GM19239 (cell line): ENCODE measurements around the gene ESAM.

Experiments used
- DNase-seq: peaks from one replicate; pipeline ENCODE4 v3.0.0; 2011; ENCODE audit warnings: low spot score; ENCODE audit not compliant: insufficient read length
- FAIRE-seq: peaks from 2 replicates; lab custom pipeline; 2011; peaks lifted over from hg19 to GRCh38; lab: Jason Lieb, UNC

The ESAM gene

DNA sequence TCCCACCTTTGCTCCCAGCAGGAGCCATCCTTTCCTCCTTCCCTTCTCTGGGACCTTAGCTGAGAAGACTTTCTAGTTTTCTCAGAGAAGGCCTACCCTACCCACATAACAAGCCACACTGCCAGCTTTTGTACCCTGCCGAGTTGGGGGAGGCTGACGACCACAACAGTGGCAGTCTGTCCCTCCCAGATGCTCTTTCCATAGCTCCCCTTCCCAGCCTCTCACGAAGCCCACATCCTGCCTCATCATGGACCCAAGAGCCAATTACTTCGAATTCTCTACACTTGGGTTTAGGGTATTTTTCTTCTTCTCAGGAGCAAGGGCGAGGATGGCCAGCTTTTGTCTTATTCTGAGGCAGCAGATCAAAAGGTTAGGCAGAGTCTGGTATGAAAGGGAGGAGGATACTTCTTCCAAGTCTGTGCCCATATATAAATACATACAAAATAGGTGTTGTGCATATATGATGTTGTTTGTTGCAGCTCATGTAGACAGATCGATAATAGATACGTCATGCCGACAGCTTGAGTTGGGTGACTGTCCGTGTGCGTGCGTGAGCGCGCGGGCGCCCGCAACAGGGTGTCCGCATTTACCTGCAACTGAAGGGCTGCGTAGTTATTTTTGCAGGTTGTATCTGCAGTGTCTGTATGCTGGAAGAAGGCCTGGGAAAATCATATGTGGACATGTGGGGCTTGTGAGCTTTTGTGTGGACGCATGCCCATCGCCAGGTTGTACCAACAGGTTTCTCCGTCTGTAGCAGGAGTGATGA, 23.2 kb downstream of the ESAM start:
- DNase-seq (no peak), FAIRE-seq (no peak)

DNA sequence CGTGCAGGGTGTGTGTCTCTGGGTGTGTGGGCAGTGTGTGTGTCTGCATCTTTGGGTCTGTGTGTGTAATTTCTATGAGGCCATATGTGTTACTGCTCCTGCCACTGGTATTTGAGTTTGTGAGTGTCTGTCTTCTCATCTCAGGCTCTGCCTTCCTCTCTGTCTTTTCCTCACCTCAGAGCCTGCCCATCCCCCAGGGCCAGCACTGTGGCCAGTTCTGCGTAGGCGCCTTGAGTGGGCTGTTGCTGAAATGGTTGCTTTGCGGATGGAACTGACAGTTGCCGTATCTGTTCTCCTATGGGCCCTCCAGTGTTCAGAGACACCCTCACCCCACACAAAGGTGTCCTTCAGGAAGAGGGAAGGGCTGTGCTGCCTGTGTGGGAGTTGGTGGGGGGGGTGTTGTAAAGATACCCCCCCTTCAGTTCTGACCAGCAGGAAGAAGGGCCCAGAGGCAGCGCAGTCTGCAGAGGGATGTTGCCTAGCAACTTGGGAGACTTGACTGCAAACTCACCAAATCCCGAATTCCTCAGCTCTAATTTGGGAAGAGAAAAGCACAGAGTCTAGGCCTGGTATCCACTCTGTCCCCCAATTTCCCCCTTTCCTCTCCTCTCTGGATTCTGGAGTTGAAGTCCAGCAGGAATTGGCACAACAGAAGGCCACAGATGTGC, 24.3 kb downstream of the ESAM start:
- FAIRE-seq: no peak
- no peak for DNase-seq

DNA sequence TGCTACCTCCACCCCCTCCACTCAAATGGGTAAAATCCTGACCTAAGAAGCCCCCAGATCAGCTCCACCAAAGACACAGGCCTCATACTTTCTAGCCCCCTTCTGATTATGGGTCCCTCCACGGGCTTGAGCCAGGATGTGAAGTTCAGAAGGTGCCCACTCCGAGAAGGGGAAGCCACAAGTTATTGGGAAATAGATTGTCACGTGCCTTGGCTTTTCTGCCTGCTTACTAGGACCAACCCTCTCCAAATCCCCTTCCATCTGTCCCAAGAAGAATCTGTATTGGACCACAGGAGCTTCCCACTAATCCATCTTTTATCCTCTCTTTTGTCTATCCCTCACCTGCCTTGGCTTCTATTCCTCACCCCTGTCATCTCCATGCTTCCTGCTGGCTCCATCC, 25.4 kb downstream of the ESAM start:
- no peak for DNase-seq
- no peak for FAIRE-seq

DNA sequence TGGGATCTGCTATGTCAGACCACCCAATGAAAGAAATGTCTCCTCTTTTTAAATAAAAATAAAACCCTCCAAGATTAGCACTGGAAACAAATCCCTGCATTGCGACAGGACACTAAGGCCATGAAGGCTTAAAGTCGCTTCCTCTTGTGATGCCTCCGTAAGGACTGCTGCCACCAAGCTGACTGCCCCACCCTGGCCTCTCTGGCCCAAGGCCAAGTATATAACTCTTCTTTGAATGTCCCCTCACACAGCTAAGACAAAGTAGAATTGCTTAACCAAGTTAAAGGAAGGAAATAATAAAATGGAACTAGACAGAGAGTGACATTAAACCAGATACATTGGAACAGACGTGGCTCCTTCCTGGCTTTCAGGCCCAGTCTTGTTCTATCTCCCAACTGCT, 29.9 kb downstream of the ESAM start:
- no peak for FAIRE-seq

DNA sequence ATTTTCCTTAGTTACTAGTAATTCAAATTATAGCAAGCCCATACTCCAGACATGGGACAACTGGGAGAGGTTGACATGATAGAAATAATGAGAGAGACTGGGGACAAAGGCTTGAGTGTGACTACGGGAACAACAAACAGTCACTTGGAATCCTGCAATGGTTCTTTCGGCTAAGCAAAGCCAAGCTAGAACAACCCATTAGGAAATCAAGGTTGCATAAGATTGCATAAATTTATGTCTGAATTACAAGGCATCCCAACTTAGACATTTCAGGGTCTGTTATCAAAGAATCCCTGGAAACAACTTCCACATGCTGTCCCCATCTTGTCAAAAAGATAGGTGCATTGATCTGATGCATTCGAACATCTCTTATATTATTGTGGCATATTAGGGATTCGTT, 32.5 kb downstream of the ESAM start:
- DNase-seq (no peak), FAIRE-seq (no peak)

More for the DNA sequence above, 29.9 kb downstream of the ESAM start:
- DNase-seq: no peak

DNA sequence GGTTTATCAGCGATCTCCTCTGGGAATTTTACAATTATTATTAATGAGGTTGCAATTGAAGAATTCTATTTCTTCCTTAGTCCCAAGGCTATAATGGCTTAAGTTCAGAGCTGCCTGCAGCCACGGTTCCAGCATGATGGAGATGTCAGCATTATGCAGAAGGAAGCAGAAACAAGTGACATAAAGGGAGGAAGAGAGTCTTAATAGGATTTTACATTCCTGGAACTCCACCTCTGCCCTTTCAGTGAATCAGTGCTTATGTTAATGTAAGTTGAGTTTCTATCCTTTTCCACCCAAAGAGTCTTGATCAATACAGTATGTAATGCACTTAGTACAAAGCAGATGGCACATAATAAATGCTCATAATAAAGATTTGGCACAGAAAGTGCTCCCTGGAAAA, 34.0 kb downstream of the ESAM start:
- FAIRE-seq (no peak), DNase-seq (no peak)

DNA sequence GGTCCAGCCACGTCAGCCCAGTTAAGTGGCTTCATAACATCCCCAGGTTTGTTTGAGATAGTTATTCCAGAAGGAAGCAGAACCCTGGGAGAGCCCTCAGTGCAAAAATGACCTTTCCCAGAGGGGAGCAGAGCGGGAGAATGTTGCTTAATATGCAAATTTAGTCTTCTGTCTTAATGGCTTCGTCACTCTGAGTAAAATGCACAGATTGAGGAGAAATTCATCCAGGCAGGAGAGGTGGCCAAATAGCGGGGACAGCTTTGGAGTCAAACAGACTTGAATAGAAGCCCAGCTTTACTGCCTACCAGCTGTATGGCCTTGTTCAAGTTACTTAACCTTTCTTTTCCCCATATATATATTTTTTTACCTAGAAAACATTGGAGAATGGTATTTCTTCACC, 34.6 kb downstream of the ESAM start:
- DNase-seq (no peak), FAIRE-seq (no peak)

DNA sequence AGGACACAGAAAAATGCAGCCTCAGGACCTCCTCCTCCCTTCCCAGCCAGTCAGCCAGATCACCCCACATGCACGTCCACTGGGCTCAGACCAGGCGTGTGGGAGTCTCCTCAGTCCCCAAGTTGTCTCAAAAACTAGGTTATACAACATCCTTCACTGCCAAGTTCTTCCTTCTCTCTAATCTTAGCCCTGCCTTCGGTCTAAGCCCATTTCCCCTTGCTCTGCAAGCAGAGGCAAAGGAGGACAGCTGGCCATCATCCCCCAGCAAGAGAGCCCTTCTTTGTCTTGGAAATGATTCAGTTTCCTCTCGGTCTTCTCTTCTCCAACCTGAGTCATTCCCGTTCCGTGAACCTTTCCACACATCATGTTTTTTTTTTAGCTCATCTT, 36.4 kb downstream of the ESAM start:
- FAIRE-seq (no peak), DNase-seq (no peak)

DNA sequence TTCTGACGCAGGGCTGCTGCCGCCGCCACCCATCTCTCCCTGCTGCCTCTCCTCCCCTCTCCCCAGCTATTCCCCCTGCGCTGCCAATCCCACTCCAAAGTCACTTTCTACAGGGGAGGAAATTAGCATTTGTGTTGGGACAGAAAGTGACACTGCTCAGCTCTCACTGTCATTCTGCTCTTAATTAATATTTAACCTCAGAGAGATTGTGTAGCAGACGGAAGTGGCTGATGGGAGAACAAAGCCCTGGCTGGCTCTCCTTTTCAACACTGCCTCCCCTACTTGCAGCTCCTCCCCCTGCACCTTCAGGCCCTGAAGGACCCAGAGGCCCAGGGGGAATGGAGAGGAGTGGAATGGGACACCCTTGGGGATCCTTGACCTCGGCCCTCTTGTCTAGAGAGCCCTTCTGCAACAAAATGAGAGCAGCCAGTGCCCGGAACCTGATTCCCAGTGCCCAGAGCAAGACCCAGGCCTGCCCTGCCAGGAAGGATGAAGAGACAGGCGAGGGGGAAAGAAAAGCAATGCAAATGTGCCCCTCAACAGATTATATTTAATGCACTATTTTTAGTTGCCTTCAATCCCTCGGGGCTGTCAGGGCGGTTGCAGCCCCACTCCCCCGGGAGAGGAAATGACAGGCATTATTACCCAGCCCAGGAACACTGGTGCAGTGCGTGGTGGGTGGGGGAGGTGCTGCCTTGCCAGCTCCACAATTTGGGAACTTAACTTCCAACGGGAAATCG, 36.9 kb downstream of the ESAM start:
- DNase-seq (peak; percentile 77), FAIRE-seq (peak; percentile 98)

DNA sequence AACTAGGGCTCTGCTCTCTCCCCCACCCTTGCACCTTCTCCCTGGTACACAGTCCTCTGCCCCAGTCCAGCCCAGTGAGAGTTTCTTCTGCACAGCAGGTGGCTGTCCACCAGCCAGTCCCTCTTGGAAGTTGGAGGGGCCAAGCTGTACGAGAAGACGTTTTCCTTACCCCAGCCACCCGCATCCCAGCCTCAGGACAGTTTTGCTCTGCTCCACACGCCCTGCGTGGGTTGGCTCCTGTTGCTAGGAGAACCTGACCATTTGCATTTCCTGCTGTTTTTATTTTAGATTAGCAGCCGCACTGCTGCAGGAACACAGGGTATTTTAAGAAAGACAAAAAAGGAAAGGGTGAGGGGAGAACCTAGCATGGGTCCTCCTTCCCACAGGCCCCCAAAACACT, 39.9 kb downstream of the ESAM start:
- DNase-seq: no peak
- FAIRE-seq: peak; percentile 52

DNA sequence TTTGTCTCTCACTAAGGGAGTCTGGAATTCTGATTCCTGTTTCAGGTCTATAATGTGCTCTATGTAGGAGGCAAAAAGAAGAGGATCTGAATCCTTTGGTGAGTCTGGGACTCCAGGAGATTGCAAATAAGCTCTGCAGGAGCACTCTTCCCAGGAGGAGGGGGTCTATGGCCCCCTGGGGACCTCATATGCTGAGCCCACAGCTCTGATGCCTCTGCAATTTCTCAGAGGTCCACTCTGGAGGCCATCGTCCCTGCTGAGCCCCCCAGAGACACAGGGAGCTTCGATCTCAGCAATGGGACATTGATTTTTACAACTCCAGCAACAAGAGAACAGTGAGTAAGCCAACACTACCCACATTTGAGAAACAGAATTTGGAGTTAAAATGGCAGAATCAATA, 42.6 kb downstream of the ESAM start:
- FAIRE-seq: no peak
- DNase-seq: no peak

DNA sequence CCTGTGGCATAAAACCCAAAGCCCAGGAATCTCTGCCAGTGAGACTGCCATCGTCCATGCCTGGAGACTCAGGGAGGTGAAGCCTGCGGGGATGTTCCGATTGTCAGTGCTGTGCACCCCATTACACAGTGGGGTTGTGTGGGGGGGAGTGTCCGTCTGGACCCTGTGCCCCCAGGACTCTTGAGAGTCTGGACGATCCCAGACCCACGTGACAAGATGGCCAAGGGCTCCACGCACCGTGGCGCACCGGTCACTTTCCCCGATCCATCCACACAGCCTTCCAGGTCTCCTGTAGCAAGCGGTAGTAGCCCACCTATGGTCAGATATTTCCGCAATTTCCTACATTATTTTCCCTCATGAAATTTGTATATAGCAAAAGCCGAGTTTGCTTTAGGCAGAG, 43.3 kb downstream of the ESAM start:
- DNase-seq (no peak), FAIRE-seq (no peak)

DNA sequence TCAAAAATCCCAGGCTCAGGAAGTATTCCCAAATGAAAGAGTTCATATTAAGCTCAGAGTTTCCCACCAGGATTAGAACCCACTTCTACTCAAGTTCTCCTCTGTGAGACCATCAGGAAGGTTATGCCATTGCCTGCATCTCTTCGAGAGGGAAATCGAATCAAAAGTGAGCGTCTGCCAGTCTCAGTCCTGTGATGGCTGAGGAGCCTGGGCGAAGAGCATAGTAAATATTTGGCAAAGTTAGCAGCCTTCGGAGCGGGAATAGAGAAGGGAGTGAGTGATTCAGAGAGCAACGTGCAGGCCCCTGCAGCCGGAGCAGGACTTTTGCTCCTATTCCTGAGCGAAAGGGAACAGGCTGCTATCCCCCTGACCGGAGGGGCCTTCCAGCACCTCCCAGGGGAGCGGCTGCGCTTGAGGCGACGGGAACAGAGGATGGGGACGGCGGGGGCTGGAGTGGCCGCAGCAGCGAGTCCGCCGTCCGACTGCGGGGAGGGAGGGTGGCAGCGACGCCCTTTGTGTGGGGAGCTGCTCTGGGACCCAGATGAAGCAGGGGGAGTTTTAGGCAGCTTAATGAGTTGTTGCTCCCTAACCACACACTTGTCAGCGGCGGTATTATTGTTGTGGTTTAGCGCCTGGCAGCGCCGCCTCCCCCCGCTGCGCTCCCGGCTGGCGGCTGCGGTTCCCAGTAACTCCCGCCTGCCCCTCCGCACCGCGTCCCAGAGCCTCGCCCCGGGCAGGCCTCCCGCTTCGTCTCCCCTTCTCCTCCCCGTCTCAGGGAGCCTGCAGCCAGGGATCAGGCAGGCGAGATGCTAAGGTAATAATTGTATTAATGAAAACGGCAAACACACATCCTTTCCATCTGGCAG, 44.1 kb downstream of the ESAM start:
- FAIRE-seq: peak; percentile 23
- no peak for DNase-seq

DNA sequence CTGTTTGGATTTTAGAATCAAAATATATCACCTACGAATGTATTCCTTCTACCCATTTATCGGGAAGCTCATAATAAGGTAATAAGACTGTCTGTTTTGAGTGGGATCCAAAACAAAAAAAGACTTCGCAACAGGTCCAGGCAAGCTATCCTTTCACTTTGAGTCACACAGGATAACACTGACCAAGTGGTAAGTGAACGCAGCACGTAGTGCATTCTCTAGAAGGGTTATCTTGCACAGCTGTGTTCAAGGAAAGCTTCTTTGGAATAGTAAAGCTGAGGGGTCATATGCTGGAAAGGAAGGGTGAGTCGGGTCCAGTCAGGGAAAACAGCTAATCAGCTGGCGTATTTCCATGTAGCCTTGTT, 44.7 kb downstream of the ESAM start:
- no peak for DNase-seq
- no peak for FAIRE-seq

DNA sequence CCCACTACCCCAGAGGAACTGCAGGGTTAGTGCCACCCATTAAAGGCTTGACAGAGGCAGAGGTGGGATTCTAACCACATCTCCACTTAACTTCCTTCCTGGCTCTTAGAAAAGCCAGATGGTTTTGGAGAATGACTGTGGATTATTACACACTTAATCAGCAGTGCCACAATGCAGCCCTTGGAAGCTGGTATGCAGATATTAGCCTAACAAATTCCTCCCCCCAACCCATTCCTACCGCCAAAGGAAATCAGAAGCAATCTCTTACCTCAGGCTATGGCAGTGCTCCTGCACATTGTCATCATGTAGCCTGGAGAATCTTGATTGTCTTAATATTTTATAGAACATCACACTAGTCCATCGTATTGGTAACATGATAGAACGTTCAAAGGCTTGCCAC, 45.5 kb downstream of the ESAM start:
- no peak for DNase-seq
- FAIRE-seq: peak; percentile 33

DNA sequence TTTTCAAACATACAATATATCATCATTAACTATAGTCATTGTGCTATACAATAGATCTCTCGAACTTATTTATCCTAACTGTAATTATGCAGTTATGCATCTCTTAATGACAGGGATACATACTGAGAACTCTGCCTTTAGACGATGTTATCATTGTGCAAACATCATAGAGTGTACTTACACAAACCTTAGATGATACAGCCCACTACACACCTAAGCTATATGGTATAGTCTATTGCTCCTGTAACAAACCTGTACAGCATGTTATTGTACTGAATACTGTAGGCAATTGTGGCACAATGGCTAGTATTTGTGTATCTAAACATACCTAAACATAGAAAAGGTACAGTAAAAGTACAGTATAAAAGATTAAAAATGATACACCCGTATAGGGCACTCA, 49.7 kb downstream of the ESAM start:
- DNase-seq (no peak), FAIRE-seq (no peak)

DNA sequence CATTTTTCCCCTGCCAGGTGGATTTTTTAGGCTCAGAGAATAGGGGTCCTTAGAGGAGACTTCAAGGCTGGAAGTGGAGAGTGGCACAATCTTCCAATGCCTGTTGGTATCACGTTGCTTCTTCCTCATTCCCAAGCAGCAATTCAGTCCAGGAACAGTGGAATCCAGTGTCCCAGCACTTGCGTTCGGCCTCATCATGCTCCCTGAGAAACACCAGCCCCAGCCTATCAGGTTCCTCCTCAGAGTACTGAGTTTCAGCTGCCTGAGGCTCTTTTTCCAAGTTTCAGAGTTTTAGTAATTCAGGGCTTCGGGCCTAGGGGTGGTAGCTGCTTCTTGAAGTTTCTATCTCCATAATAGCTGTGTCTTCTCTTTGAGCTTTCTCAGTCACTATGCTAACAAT, 54.3 kb downstream of the ESAM start:
- FAIRE-seq (no peak), DNase-seq (no peak)
